ENCODE measurements around the gene COL15A1. TPM values are rescaled to one million over a fixed set of nuclear protein-coding genes. Genes with fewer than 3 reads are reported as not detected.

Gene COL15A1
- total RNA-seq, 1 experiment from 2014 or later: 0.04 TPM

- DNase-seq (ENCODE audit: low spot score): no peak
- ChIA-PET POLR2A (ENCODE audit: low non-redundant PET) (no interaction called here), CTCF (no interaction called here)
- TF ChIP-seq CTCF (conservative IDR thresholded peaks at IDR 0.05; ENCODE audit: low read depth, low read length): no peak
- TF ChIP-seq EZH2 (IDR thresholded peaks at IDR 0.05; ENCODE audit: borderline replicate concordance, low read depth, low read length, poor library complexity, severe bottlenecking): no peak
- intact Hi-C loops (cut with micrococcal nuclease; ENCODE audit: unreplicated experiment): no loop called here
- Histone ChIP-seq H3K36me3 (ENCODE audit: insufficient read depth, low read length, poor library complexity, severe bottlenecking) (no peaks in the 10 kb centered on the region), H3K27ac (ENCODE audit: low read depth, low read length, poor library complexity, severe bottlenecking) (no peak overlapping the region), H3K4me3 (ENCODE audit: low read depth, low read length, poor library complexity, severe bottlenecking) (no peak overlapping the region), H3K9me3 (ENCODE audit: low read depth, low read length, poor library complexity, severe bottlenecking) (no peaks in the 10 kb centered on the region), H3K4me1 (ENCODE audit: insufficient read depth, low read length, poor library complexity, severe bottlenecking) (no peaks in the 10 kb centered on the region), H3K27me3 (replicated peaks; ENCODE audit: insufficient read depth, low read depth, low read length, poor library complexity) (no peaks in the 10 kb centered on the region)
- no TSS peak for BruUV-seq (replicated peaks)
Observed at GRCh38 chr9:99113414-99114048, 169.8 kb downstream of the COL15A1 start.

GRCh38 chr9:99114049-99114440 lies 170.3 kb downstream of the COL15A1 start:
- Histone ChIP-seq H3K4me1 (ENCODE audit: insufficient read depth, low read length, poor library complexity, severe bottlenecking) (no peaks in the 10 kb centered on the region), H3K36me3 (ENCODE audit: insufficient read depth, low read length, poor library complexity, severe bottlenecking) (no peaks in the 10 kb centered on the region), H3K4me3 (ENCODE audit: low read depth, low read length, poor library complexity, severe bottlenecking) (no peak overlapping the region), H3K27me3 (replicated peaks; ENCODE audit: insufficient read depth, low read depth, low read length, poor library complexity) (no peaks in the 10 kb centered on the region), H3K27ac (ENCODE audit: low read depth, low read length, poor library complexity, severe bottlenecking) (no peak overlapping the region), H3K9me3 (ENCODE audit: low read depth, low read length, poor library complexity, severe bottlenecking) (no peaks in the 10 kb centered on the region)
- ChIA-PET CTCF (no interaction called here), POLR2A (ENCODE audit: low non-redundant PET) (no interaction called here)
- BruUV-seq (replicated peaks): no TSS peak
- intact Hi-C loops (cut with micrococcal nuclease; ENCODE audit: unreplicated experiment): no loop called here
- DNase-seq (ENCODE audit: low spot score): no peak
- TF ChIP-seq CTCF (conservative IDR thresholded peaks at IDR 0.05; ENCODE audit: low read depth, low read length) (no peak), EZH2 (IDR thresholded peaks at IDR 0.05; ENCODE audit: borderline replicate concordance, low read depth, low read length, poor library complexity, severe bottlenecking) (no peak)

GRCh38 chr9:99114846-99115500 lies 171.3 kb downstream of the COL15A1 start:
- Histone ChIP-seq H3K27me3 (replicated peaks; ENCODE audit: insufficient read depth, low read depth, low read length, poor library complexity) (no peaks in the 10 kb centered on the region), H3K27ac (ENCODE audit: low read depth, low read length, poor library complexity, severe bottlenecking) (no peak overlapping the region), H3K36me3 (ENCODE audit: insufficient read depth, low read length, poor library complexity, severe bottlenecking) (no peaks in the 10 kb centered on the region), H3K4me3 (ENCODE audit: low read depth, low read length, poor library complexity, severe bottlenecking) (no peak overlapping the region), H3K4me1 (ENCODE audit: insufficient read depth, low read length, poor library complexity, severe bottlenecking) (no peaks in the 10 kb centered on the region), H3K9me3 (ENCODE audit: low read depth, low read length, poor library complexity, severe bottlenecking) (no peaks in the 10 kb centered on the region)
- POLR2A ChIA-PET (ENCODE audit: low non-redundant PET): no interaction called here
- intact Hi-C loops (cut with micrococcal nuclease; ENCODE audit: unreplicated experiment): no loop called here
- CTCF ChIA-PET: no interaction called here
- TF ChIP-seq EZH2 (IDR thresholded peaks at IDR 0.05; ENCODE audit: borderline replicate concordance, low read depth, low read length, poor library complexity, severe bottlenecking): no peak
- no peak for TF ChIP-seq CTCF (conservative IDR thresholded peaks at IDR 0.05; ENCODE audit: low read depth, low read length)
- no peak for DNase-seq (ENCODE audit: low spot score)
- no TSS peak for BruUV-seq (replicated peaks)

Measured in A673 (cell line).